Bronchial epithelial cell (primary cell): Measurements from ENCODE around the gene ITPKC. TPM values are rescaled to one million over a fixed set of nuclear protein-coding genes. Genes with fewer than 3 reads are reported as not detected.

Experiments used
- DNase-seq: peaks from one replicate; pipeline ENCODE4 v3.0.0-alpha.2; 2010; ENCODE audit warnings: low read depth
- FAIRE-seq: peaks from 2 replicates; lab custom pipeline; 2011; peaks lifted over from hg19 to GRCh38; lab: Jason Lieb, UNC
- H3K27me3 ChIP-seq: 2 replicates; pipeline ENCODE4 v1.5.1; 2011; ENCODE audit warnings: low read length; ENCODE audit not compliant: control insufficient read depth, insufficient read depth
- H3K36me3 ChIP-seq: 2 replicates; pipeline ENCODE4 v1.5.1; 2011; ENCODE audit warnings: low read length; ENCODE audit not compliant: control insufficient read depth, insufficient read depth
- H3K4me3 ChIP-seq: 2 replicates; pipeline ENCODE4 v1.5.1; 2011; ENCODE audit warnings: mild to moderate bottlenecking, low read depth, low read length, control low read depth
- total RNA-seq: library from RNA; depleted of rRNA; stranded (reverse); fragments of >200 nt; gene quantifications from 2 replicates; pipeline ENCODE4 v1.2.1, GENCODE V29; 2014
- TF ChIP-seq, protein P1 (sequence below): IDR thresholded peaks from 2 replicates; pipeline ENCODE4 v1.5.1; 2011; ENCODE audit warnings: mild to moderate bottlenecking, moderate library complexity, low read length, control low read depth, inconsistent platforms; ENCODE audit not compliant: insufficient read depth, severe bottlenecking

Gene ITPKC
- total RNA-seq, 1 donor from 2014 or later = 26.9 TPM

GRCh38 chr19:40707615-40708014 is 9.3 kb upstream of the ITPKC start:
- Histone ChIP-seq H3K4me3 (no peak overlapping the region), H3K36me3 (peaks cover 18% of the 10 kb centered on the region), H3K27me3 (no peaks in the 10 kb centered on the region)
- DNase-seq (no peak), FAIRE-seq (no peak)
- TF ChIP-seq, protein P1, sequence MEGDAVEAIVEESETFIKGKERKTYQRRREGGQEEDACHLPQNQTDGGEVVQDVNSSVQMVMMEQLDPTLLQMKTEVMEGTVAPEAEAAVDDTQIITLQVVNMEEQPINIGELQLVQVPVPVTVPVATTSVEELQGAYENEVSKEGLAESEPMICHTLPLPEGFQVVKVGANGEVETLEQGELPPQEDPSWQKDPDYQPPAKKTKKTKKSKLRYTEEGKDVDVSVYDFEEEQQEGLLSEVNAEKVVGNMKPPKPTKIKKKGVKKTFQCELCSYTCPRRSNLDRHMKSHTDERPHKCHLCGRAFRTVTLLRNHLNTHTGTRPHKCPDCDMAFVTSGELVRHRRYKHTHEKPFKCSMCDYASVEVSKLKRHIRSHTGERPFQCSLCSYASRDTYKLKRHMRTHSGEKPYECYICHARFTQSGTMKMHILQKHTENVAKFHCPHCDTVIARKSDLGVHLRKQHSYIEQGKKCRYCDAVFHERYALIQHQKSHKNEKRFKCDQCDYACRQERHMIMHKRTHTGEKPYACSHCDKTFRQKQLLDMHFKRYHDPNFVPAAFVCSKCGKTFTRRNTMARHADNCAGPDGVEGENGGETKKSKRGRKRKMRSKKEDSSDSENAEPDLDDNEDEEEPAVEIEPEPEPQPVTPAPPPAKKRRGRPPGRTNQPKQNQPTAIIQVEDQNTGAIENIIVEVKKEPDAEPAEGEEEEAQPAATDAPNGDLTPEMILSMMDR = no peak

GRCh38 chr19:40709817-40710216 is 7.1 kb upstream of the ITPKC start:
- H3K36me3 ChIP-seq = peaks cover 14% of the 10 kb centered on the region
- TF ChIP-seq, protein P1 = no peak
- no peaks in the 10 kb centered on the region for H3K27me3 ChIP-seq
- FAIRE-seq = no peak
- no peak for DNase-seq
- no peak overlapping the region for H3K4me3 ChIP-seq

DNA sequence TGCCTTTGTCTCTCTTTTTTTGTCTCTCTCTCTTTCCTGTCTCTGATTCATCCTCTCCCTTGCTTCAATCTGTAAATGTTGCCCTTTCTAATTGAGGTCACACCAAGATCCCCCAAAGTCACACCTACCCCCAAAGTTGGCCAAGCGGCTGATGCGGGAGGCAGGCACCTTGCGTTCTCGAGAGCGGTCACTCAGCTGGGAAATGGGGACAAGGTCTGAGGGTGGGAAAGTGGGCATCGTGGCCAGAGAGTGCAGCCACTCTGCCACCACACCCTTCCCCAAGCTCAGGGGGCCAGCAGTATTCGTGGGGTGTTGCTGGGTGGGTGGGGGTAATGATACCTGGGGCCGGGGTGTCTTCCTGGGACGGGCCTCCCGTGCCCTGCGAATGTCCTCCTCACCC is 3.0 kb upstream of the ITPKC start:
- H3K4me3 ChIP-seq = no peak overlapping the region
- peaks cover 10% of the 10 kb centered on the region for H3K36me3 ChIP-seq
- FAIRE-seq = no peak
- no peaks in the 10 kb centered on the region for H3K27me3 ChIP-seq
- TF ChIP-seq, protein P1 = no peak
- no peak for DNase-seq

DNA sequence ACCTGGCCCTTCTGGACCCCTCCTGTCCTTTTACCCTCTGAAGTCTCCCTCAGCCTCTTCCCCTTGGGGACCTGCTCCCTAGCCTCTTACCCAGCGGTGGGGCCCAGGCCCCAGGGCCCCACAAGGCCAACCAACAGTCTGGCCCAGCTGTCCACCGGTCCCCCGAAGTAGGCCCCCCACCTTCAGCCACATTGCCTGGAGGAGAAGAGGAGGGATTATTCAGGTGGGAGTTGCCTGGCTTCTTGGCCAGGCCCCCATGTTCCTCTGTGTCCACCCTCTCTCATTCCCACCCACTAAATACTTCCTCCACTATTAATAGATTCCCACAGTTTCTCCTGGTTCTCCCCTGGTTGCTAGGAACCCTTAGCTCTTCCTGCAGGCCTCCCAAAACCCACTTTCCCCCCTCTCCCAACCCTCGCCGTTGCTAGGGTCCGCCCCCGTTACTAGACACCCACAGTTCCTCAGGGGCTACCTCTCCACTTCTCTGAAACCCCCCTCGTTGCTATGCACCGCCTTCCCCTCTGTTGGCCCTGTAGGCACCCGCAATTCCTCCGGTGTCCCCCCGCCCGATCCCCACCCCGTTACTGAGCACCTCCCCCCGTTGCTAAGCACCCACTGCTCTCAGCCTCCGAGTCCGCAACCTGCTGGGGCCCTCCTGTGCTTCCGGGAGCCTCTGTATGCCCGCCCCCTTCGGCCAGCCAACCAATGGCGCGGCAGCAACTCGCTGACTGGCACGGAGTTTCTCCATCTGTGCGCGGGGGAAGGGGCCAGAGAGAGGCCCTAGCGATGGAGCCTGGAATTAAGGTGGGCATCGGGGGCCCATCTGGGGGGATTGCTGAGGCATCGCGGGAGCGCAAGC is 2.2 kb upstream of the ITPKC start:
- DNase-seq (peak; percentile 83), FAIRE-seq (no peak)
- Histone ChIP-seq H3K4me3 (peak overlapping the region; percentile 40), H3K36me3 (peaks cover 6% of the 10 kb centered on the region), H3K27me3 (no peaks in the 10 kb centered on the region)
- TF ChIP-seq, protein P1 = no peak

DNA sequence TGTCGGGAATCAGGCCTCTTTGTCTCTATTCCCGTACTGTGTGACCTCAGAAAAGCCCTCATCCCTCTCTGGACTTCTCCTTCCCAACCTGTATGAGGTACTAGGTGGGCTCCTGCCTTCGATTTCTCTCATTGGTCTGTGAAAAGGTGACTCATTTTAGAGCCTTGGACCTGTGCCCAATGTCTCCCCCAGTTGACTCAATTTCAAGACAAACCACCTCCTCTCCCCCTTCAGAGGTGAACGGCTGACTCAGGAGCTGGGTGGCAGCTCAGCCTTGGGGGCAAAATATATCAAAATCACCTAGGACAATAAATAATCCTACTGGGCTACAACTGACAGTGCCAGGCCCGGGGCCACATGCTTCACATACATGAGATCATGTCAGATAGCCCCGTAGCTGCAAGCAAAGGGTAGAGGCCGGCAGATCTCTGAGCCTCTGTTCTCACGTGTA is 856 bp upstream of the ITPKC start:
- TF ChIP-seq, protein P1 = no peak
- H3K4me3 ChIP-seq = peak overlapping the region; percentile 99
- no peaks in the 10 kb centered on the region for H3K27me3 ChIP-seq
- peaks cover 7% of the 10 kb centered on the region for H3K36me3 ChIP-seq
- FAIRE-seq (no peak), DNase-seq (peak; percentile 98)
